AG09319 (cell line): ENCODE data around the gene ATP6V1B1.

ENCODE experiments used
- DNase-seq: peaks from one replicate; pipeline ENCODE4 v3.0.0-alpha.2; 2010; ENCODE audit warnings: low read depth; ENCODE audit errors: extremely low read depth
- TF ChIP-seq, protein P1 (sequence below): IDR thresholded peaks from 2 replicates; pipeline ENCODE4 v1.5.1; 2011; ENCODE audit warnings: low read depth, mild to moderate bottlenecking, inconsistent platforms, low read length, moderate library complexity

Gene ATP6V1B1

DNA sequence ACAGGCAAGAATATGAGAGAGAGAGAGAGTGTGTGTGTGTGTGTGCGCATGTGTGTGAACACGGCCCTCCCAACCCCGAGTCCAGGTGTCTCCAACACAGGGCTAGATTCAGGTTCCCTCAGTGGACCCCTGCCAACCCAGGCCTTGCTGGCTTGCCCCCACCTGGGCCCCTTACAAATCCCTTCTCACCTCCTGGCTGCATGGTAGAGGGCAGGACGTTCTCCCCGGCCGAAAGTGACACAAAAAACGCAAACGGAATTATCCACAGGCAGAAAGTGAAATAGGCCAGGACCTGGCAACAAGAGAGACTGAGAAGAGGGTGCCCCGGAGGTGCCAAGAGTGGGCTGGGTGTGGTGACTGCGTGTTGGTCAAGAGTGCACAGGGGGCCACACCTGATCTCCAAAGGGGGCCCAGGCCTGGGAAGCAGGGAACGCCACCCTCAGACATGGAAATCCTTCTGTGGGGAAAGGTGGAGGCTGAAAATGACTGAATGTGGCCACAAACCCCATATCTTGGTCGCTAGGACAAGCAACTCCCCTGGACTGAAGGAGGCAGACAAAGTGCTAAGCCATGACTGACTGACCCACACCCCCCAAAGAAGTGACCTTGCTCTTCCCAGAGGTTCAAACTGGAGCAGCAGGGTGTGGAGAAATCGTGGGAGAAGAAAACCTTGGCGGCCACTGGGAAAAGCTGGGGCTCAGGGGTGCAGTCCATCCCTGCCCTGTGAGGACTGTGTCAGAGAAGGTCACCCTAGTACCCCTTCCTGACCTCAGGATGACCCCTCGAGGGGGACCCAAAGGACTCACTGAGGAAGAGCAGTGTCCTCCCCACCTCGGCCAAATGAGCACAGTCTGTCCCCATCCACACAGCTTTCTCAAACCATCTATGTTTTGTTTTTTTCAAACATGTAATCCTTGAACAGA, 53.3 kb downstream of the ATP6V1B1 start:
- DNase-seq = no peak

GRCh38 chr2:70990216-70990615, 54.5 kb downstream of the ATP6V1B1 start:
- DNase-seq = no peak
- TF ChIP-seq, protein P1, sequence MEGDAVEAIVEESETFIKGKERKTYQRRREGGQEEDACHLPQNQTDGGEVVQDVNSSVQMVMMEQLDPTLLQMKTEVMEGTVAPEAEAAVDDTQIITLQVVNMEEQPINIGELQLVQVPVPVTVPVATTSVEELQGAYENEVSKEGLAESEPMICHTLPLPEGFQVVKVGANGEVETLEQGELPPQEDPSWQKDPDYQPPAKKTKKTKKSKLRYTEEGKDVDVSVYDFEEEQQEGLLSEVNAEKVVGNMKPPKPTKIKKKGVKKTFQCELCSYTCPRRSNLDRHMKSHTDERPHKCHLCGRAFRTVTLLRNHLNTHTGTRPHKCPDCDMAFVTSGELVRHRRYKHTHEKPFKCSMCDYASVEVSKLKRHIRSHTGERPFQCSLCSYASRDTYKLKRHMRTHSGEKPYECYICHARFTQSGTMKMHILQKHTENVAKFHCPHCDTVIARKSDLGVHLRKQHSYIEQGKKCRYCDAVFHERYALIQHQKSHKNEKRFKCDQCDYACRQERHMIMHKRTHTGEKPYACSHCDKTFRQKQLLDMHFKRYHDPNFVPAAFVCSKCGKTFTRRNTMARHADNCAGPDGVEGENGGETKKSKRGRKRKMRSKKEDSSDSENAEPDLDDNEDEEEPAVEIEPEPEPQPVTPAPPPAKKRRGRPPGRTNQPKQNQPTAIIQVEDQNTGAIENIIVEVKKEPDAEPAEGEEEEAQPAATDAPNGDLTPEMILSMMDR = no peak

More for the DNA sequence above, 53.3 kb downstream of the ATP6V1B1 start:
- TF ChIP-seq, protein P1 = no peak

- TF ChIP-seq, protein P1 = no peak
- DNase-seq = no peak
These were observed 55.4 kb downstream of the ATP6V1B1 start for GRCh38 chr2:70991142-70991541.

DNA sequence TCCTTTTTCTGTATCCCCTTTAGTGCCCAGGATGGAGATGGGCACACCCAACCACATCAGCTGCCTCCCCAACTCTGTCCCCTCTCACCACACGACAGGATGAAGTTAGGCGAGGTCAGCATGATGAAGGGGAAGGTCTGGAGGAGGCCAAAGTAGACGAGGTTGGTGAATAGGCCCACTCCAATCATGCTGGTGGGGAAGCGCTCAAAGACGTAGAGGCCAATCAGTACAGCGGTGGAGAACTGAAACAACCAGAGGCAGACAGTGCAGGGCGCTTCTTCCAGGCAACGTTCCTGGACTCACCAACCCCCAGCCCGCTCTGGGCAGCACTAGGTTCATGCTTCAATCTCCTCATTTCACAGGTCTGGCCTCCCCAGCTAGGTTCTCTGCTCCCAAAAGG, 56.0 kb downstream of the ATP6V1B1 start:
- DNase-seq = no peak
- TF ChIP-seq, protein P1 = no peak

- TF ChIP-seq, protein P1 = no peak
- DNase-seq = no peak
These were observed 57.5 kb downstream of the ATP6V1B1 start for GRCh38 chr2:70992945-70993853.

- no peak for DNase-seq
These were observed 58.5 kb downstream of the ATP6V1B1 start for GRCh38 chr2:70994009-70994698.

More at GRCh38 chr2:70994009-70994698, 58.5 kb downstream of the ATP6V1B1 start:
- TF ChIP-seq, protein P1 = no peak
